Stimulated activated effector memory CD8-positive, alpha-beta T cell treated with anti-CD3 and anti-CD28 coated beads, Interleukin-12 subunit alpha, Interleukin-12 subunit beta, amount 100 ng/mL, for 72 hours (primary cell): ENCODE measurements around the gene ARHGEF17.

Source experiments
- ATAC-seq: fragments of 150-1000 bp; cut with Tn5 transposase; 2 replicates; pipeline ENCODE4 v1.10.0; 2021
- DNase-seq, 2 donors: peaks; one replicate each; pipeline ENCODE4 v3.0.0; 2021 to 2022; ENCODE audit warnings: low spot score in 2 of 2
- H3K27ac Mint-ChIP-seq: one replicate; pipeline ENCODE4 v1.8.0; 2022; ENCODE audit warnings: mild to moderate bottlenecking, mixed read lengths
- H3K36me3 Mint-ChIP-seq: one replicate; pipeline ENCODE4 v1.8.0; 2022; ENCODE audit warnings: mild to moderate bottlenecking, mixed read lengths
- H3K4me1 Mint-ChIP-seq: one replicate; pipeline ENCODE4 v1.8.0; 2022; ENCODE audit warnings: mixed read lengths
- H3K4me3 Mint-ChIP-seq: one replicate; pipeline ENCODE4 v1.8.0; 2022; ENCODE audit warnings: mild to moderate bottlenecking, mixed read lengths
- H3K9me3 Mint-ChIP-seq: one replicate; pipeline ENCODE4 v1.8.0; 2022; ENCODE audit warnings: mixed read lengths

ARHGEF17 gene

DNA sequence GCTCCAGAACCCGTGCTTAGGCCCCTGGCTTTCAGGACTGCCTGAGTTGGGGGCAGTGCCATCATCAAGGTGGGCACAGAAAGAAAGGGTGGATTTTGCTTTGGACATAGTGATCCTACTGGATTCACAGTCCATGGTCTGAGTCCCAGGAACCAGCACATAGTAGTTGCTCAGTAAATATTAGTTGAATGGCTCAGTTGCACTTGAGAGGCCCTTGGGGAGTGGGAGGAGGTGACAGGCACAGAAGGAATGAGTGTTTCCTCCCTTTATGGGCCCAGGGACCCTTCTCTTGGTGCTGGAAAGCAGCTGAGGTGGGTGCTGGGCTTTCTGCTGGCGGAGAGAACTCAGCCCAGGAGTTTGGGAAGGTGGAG, 16.6 kb downstream of the ARHGEF17 start:
- Mint-ChIP-seq H3K36me3 (no peaks in the 10 kb centered on the region), H3K27ac (no peak overlapping the region), H3K9me3 (no peaks in the 10 kb centered on the region), H3K4me1 (peaks cover 12% of the 10 kb centered on the region), H3K4me3 (no peak overlapping the region)
- ATAC-seq (no peak), DNase-seq (no peak)

DNA sequence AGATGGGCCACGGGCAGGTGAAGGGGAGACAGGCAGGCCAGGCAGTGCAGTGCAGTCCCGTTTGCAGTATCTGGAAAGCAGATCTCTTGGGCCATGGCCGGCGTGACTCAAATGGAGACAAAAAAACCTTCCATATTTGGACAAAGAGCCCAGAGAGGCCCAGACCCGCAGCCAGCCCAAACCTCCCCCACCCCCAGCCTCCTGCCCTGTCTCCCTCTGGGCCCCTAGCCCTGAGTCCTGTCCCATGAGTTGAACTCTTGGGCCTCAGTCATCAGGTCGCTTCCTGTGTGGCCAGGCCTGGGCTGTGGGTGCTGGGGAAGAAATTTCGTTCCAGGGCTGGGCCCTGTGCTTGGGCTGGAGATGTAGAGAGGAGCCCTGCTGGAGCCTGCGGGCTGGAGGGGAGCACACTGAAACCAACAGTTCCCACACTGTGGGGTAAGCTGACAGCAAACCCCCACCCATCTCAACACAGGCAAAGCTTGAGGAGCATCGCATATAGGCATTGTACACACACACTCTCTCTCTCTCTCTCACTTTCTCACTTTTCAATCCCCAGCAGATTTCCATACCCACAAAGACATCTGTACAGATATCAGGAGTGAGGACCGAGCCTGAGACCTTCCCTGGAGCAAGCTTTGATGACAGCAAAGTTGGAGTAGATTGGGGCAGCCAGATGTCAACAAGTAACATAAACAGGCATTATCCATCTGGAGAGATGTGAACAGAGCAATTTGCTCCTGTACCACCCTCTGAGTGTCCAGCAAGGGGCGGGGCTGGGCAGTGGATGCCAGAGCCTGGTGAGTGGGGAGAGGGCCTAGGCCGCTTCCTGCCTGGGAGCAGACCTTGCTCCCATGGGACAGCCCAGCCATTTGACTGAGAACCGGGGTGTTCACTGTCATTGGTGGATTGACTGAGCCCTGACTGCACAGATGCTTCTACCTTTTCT, 17.2 kb downstream of the ARHGEF17 start:
- ATAC-seq (peak; percentile 29), DNase-seq (no peak)
- Mint-ChIP-seq H3K4me1 (peaks cover 12% of the 10 kb centered on the region), H3K27ac (peak overlapping the region; percentile 13), H3K36me3 (no peaks in the 10 kb centered on the region), H3K4me3 (no peak overlapping the region), H3K9me3 (no peaks in the 10 kb centered on the region)

DNA sequence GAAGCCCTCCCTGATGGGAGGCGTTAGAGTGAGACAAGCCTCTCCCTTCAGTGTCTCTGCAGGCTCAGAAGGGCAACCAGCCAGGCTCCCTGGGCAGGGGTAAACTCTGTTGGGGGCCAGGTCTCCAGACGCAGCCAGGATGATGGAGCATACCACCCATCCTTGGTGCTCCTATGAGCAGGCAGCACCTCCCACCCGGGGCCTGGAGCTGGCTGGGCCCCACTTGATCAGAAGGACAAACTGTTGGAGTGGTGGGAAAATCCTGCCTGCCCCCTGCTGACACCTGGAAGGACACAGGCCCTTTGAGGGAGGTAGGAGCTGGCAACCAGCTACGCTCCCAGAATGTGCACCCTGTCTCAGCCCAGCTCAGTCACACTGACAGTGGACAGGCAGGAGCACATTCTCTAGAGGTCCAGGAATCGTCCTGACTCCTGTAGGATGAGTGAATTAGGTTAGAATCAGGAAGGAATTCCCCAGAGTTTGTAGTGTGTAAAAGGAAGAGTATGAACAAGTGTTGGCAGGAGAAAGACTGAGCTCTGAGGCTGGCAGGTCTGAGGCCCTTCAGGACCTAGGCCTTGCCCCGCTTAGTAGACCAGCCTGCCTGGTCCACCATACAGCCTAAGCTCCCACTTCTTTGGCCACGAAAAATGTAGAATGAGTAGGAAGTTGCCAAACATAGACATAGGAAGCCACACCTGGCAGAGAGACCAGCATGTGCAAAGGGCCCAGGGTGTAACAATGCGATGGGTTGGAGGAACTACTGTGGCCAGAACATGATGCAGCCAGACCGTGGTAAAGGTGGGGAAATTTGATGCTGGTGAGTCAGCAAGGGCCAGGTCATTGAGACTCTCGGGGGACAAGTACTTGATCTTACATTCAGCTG, 19.1 kb downstream of the ARHGEF17 start:
- H3K27ac Mint-ChIP-seq, result no peak overlapping the region

DNA sequence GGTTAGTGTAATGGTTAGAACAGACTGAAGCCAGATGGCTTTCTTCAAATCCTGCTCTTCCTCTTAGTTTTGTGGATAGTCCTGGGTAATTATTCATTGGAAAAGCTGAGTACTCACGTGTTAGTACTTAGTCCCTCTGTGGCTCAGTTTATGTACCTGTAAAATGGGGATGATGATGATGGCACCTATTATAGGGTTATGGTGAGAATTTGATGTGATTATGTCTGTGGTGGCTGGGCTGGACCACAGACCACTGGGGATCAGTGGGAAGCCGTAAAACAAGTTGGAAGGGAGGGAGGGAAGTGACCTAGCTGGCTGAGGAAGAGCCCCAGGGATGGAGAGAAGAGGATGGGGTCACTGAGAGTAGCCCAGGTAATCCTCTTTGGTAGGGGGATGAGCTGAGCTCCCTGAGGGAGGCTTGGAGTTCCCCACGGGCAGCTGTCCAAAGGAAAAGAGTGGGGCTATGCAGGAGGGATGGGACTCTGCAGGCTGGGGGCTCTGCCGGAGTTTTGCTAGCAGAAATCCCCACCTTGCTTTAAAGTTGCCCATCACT, 19.8 kb downstream of the ARHGEF17 start:
- Mint-ChIP-seq H3K36me3 (no peaks in the 10 kb centered on the region), H3K4me1 (peaks cover 12% of the 10 kb centered on the region), H3K4me3 (no peak overlapping the region), H3K27ac (peak overlapping the region; percentile 58), H3K9me3 (no peaks in the 10 kb centered on the region)
- DNase-seq (no peak), ATAC-seq (no peak)

More for the DNA sequence above, 19.1 kb downstream of the ARHGEF17 start:
- H3K4me3 Mint-ChIP-seq, result no peak overlapping the region
- DNase-seq (no peak), ATAC-seq (peak; percentile 83)
- no peaks in the 10 kb centered on the region for H3K36me3 Mint-ChIP-seq
- no peaks in the 10 kb centered on the region for H3K9me3 Mint-ChIP-seq
- H3K4me1 Mint-ChIP-seq, result peaks cover 12% of the 10 kb centered on the region

DNA sequence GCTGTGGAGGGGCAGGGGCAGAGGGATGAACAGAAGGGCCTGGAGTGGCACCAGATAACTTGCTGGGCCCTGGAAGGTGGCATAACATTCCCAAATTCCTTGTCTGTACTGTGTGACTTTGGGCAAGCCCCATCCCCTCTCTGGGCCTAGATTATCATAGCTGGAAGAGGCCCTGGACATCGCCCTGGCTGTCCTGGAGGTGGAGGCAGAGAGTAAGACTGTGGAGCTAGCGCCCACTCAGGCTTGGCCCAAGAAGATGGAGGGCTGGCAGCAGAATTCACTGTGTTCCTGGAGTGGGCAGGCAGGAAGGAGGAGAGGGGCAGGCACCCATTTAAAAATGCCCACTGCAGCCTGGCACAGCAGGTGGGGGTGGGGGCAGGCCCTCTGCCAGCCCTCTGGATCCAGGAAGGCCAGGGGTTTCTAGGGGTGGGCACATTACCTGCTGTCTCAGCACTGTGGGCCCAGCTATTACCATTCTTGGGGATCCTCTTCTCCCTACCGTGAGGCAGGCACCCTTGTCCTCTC, 22.6 kb downstream of the ARHGEF17 start:
- Mint-ChIP-seq H3K9me3 (no peaks in the 10 kb centered on the region), H3K36me3 (no peaks in the 10 kb centered on the region), H3K4me1 (peaks cover 12% of the 10 kb centered on the region), H3K27ac (peak overlapping the region; percentile 67), H3K4me3 (no peak overlapping the region)
- DNase-seq (no peak), ATAC-seq (no peak)

DNA sequence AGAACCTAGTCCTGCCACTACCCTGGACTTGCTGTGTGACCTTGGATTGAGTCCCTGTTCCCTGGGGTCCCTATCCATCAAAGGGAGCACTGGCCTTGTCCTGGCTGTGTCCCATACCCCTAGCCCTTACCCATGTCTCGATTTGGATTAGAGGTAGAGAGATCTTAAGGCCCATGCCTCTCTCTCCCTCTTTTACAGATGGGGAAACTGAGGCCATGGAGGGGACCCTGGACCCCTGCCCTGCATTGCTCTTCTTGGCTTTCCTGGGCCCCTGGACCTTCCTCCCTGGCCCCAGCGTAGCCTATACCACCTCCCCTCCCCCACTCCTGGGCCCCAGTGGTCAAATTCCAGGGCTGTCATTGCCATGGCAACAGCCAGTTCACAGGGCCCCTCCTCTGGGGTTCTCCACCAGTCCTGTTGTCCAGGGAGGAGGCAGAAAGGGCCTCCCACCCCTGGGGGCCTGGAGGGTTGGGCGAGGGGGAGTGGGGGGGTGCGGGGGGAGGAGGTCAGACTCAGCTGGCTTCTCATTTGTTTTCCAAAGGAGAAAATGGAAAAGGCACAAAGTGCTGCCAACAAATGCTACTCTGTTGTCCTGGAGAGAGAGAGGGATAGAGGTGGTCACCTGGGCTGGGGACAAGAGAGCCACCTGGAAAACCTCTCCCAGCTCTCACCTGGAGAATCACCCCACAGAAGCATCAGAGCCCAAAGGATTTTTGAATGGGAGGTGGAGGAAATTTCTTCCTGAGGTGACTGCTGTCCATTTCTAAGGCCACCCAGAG, 23.3 kb downstream of the ARHGEF17 start:
- Mint-ChIP-seq H3K36me3 (no peaks in the 10 kb centered on the region), H3K9me3 (no peaks in the 10 kb centered on the region), H3K4me3 (no peak overlapping the region), H3K27ac (no peak overlapping the region), H3K4me1 (peaks cover 12% of the 10 kb centered on the region)
- ATAC-seq, result no peak
- no peak for DNase-seq

DNA sequence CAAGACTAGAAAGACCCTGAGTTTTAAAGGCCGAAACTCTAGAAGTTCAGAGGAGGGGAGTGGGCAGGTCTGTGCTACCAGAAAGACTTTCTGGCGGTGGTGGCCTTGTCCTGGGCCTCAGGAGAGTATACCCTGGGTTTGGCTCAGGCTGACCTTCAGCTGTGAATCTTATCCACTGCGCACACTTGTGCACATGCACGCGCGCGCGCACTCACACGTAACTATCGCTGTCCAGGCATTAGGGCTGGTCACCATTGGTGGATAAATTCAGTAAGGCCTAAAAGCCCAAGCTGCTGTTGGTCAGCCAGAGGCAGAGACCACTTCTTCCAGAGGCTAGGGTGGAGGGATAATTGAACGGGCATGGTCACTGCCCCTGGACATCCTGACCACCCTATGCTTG, 25.1 kb downstream of the ARHGEF17 start:
- no peaks in the 10 kb centered on the region for H3K36me3 Mint-ChIP-seq
- ATAC-seq, result no peak
- no peak overlapping the region for H3K27ac Mint-ChIP-seq
- H3K4me3 Mint-ChIP-seq, result no peak overlapping the region
- no peaks in the 10 kb centered on the region for H3K9me3 Mint-ChIP-seq
- no peak for DNase-seq
- H3K4me1 Mint-ChIP-seq, result no peaks in the 10 kb centered on the region

DNA sequence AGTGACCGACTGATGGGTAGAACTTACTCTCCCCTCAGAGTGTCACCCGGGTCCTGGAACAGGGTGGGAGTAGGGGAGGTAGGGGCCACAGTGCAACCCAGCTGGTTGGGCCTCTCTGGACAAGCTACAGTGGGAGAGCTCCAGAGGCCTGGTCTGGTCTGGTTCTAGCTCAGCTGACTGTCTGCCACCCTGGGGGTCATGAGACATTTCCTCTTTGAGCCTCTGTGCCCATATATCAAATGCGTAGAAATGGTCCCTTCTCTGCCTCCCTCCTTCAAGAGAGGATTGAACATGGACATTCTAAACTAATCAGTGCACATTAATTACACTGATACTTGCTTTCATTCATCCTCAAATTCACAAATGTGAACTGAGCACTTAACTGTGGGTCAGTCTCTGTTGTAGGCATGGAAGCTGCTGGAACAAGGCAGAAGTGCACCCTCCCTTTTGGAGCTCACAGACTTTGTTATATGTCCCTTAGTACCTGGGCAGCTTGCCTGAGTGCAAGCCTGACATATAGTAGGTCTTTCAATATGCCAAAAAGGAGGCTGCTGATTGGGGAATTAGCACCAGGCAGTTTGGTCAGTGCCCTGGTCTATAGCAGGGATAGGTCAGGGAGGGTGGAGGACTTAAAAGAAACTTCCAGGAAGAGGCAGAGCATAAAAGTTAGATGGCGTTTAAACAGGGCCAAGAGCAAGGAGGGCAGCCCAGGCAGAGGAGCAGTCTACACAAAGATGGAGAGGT, 25.7 kb downstream of the ARHGEF17 start:
- no peak overlapping the region for H3K27ac Mint-ChIP-seq
- H3K4me3 Mint-ChIP-seq, result no peak overlapping the region
- ATAC-seq (no peak), DNase-seq (no peak)
- H3K4me1 Mint-ChIP-seq, result no peaks in the 10 kb centered on the region
- no peaks in the 10 kb centered on the region for H3K9me3 Mint-ChIP-seq
- no peaks in the 10 kb centered on the region for H3K36me3 Mint-ChIP-seq

DNA sequence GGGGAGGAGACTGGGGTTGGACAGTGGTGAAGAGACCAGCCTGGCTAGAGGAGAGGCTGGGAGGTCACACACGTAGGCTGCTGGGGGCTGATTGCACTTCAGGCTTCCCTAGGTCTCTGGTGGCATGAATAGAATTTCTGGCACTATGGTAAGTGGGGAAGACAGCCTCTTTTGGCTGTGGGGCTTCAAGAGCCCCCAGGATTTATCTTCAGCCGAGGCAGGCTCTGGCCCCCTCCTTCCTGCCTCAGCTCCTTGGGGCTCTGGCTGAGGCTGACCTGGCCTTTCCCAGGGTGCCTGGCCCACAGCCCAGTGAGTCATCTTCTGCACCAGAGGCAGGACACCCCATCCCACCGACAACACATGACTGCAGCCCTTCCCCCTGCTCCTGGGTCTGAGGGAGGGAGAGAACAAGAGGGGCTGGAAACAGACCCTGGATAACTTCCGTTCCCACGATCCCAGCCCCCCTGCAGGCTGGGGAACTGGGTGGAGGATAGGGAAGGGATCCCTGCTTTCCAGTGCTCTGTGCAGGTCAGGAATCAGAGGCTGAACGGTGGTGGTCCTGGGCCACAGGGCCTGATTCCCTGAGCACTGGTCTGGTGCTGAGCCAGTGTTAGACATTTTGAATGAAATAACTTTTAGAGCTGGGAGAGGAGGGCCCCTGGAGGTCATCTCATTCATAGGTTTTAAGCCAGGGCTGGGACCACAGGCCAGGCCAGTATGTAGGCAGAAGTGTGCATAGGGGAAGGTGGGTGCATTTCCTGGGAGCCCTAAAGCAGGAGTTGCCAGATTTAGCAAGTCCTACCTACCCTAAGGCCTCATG, 26.5 kb downstream of the ARHGEF17 start:
- no peak overlapping the region for H3K4me3 Mint-ChIP-seq
- no peak overlapping the region for H3K27ac Mint-ChIP-seq
- H3K36me3 Mint-ChIP-seq, result no peaks in the 10 kb centered on the region
- no peak for ATAC-seq
- no peak for DNase-seq
- H3K4me1 Mint-ChIP-seq, result no peaks in the 10 kb centered on the region
- H3K9me3 Mint-ChIP-seq, result no peaks in the 10 kb centered on the region

DNA sequence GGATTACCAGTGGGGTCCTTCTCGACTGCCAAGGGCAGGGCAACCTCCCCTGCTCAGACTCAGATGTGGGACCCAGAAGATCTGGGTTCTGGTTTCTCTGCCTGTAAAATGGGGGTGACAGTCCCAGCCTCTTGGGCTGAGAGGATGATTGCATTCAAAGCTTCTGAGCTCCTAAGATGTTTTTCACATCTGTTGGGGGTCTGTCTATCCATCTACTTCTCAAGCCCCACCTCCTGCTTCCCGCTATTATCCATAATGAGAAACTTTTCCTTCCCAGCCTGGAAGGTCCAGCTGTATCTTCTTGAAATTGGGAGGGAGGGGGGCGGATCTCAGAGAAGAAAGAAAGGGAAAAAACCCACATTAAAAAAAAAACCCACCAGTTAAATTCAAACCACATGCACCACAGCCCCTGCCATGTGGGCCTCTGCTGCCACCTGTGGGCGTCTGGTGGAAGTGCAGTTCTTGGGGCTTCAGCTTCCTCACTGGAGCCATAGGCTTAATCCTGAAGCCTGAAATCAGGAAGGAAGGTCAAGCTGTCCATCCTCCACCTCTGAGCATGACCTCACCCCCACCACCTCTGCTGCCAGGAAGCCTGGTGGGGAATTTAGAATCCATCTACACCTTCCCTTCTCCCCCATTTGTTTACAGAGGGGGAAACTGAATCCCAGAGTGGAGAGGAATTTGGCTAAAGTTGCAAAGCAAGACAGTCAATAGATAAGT, 27.3 kb downstream of the ARHGEF17 start:
- ATAC-seq (peak; percentile 61), DNase-seq (peak; percentile 77 to 88)
- Mint-ChIP-seq H3K9me3 (no peaks in the 10 kb centered on the region), H3K4me3 (no peak overlapping the region), H3K27ac (no peak overlapping the region), H3K4me1 (no peaks in the 10 kb centered on the region), H3K36me3 (no peaks in the 10 kb centered on the region)

DNA sequence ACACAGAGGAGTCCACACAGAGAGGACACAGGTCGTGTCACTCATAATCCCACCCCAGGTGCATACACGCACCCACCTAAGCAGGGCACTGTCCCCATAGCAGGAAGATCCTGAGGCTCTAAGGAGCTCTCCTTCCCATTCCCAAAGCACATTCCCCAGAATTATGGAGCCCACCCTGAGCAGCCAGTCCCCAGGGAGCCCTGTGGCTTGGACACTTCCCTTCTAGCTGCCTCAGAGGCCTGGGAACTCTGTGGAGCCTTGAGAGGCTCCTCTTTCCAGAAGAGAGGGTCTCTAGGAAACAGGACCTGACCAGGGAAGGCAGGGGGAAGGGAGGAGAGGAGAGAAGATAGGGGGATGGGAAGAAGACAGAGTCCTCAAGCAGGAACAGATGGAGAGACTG, 29.8 kb downstream of the ARHGEF17 start:
- ATAC-seq (no peak), DNase-seq (no peak)
- Mint-ChIP-seq H3K27ac (no peak overlapping the region), H3K36me3 (no peaks in the 10 kb centered on the region), H3K4me3 (no peak overlapping the region), H3K4me1 (no peaks in the 10 kb centered on the region), H3K9me3 (no peaks in the 10 kb centered on the region)

DNA sequence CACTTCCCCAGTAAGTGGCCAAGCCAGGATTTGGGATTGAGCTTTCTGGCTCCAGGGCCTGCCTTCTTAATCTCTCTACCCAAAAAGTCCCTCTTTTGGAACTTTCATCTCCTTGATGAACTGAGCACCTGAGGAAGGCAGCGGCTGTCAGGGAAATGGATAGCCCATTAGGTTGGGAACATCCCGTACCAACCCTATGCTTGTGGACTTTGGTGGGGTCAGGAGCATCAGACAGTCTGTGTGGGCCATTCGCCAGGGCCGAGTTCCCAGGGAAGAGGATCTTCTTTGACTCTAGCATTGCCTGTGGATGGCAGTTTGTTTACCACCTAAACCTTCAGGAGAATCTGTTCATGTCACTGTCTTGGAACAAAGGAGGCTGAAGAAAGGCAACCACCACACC, 30.2 kb downstream of the ARHGEF17 start:
- DNase-seq (no peak), ATAC-seq (no peak)
- H3K4me3 Mint-ChIP-seq, result no peak overlapping the region
- H3K27ac Mint-ChIP-seq, result no peak overlapping the region
- no peaks in the 10 kb centered on the region for H3K9me3 Mint-ChIP-seq
- no peaks in the 10 kb centered on the region for H3K36me3 Mint-ChIP-seq
- no peaks in the 10 kb centered on the region for H3K4me1 Mint-ChIP-seq

DNA sequence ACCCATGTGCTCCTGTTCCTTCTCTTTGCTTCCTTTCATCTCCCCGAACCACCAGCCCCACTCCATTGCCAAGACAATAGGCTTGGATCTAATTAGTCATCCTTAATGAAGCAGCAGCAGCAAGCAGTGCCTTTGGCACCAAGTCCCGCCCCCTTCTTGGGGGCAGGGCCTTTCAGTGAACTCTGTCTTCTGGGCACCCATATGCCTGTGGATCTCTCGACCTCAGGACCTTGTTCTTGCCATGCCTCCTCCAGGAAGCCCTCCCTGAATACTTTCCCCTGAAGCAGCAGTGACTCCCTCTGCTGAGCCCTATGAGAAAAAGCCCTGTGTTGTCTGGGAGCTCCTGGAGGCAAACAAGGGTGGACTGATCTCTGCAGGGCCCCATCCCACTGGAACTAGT, 32.1 kb downstream of the ARHGEF17 start:
- Mint-ChIP-seq H3K36me3 (no peaks in the 10 kb centered on the region), H3K4me1 (no peaks in the 10 kb centered on the region), H3K9me3 (no peaks in the 10 kb centered on the region), H3K4me3 (no peak overlapping the region), H3K27ac (no peak overlapping the region)
- ATAC-seq, result no peak
- DNase-seq, result no peak
